ENCODE data around the gene ANKRD65. TPM values are rescaled to one million over a fixed set of nuclear protein-coding genes. Genes with fewer than 3 reads are reported as not detected.

Gene ANKRD65
- total RNA-seq, 2 experiments from 2014 or later, result not detected

Other genes starting within 250 kb of the ANKRD65 start
- gene TTLL10, start 247.4 kb downstream of the ANKRD65 start, total RNA-seq, result not detected
- gene TNFRSF18, start 214.7 kb downstream of the ANKRD65 start, total RNA-seq, result 10 to 100 TPM; 30.7 to 31.0 TPM
- gene TNFRSF4, start 207.1 kb downstream of the ANKRD65 start, total RNA-seq, result 100 to 1,000 TPM; 107 to 110 TPM
- 10 to 100 TPM; 74.7 to 79.5 TPM for gene SDF4, start 189.3 kb downstream of the ANKRD65 start, total RNA-seq
- gene B3GALT6, start 189.0 kb downstream of the ANKRD65 start, total RNA-seq, result 1 to 10 TPM; 8.7 to 9.9 TPM
- gene C1QTNF12, start 174.6 kb downstream of the ANKRD65 start, total RNA-seq, result 1 to 10 TPM; 6.0 to 7.8 TPM
- gene UBE2J2, start 147.4 kb downstream of the ANKRD65 start, total RNA-seq, result 10 to 100 TPM; 48.5 to 49.7 TPM
- gene SCNN1D, start 140.8 kb downstream of the ANKRD65 start, total RNA-seq, result 1 to 10 TPM; 5.6 to 7.6 TPM
- gene ACAP3, start 113.3 kb downstream of the ANKRD65 start, total RNA-seq, result 10 to 100 TPM; 24.1 to 25.3 TPM
- gene PUSL1, start 112.7 kb downstream of the ANKRD65 start, total RNA-seq, result 10 to 100 TPM; 17.0 to 17.6 TPM
- gene INTS11, start 96.6 kb downstream of the ANKRD65 start, total RNA-seq, result 100 to 1,000 TPM; 117 to 118 TPM
- gene CPTP, start 96.5 kb downstream of the ANKRD65 start, total RNA-seq, result 1 to 10 TPM; 5.6 to 5.7 TPM
- gene TAS1R3, start 90.0 kb downstream of the ANKRD65 start, total RNA-seq, result under 1 TPM; 0.10 to 0.14 TPM
- gene DVL1, start 71.9 kb downstream of the ANKRD65 start, total RNA-seq, result 10 to 100 TPM; 33.4 to 35.0 TPM
- under 1 TPM; 0.54 to 0.57 TPM for gene MXRA8, start 62.7 kb downstream of the ANKRD65 start, total RNA-seq
- gene AURKAIP1, start 46.1 kb downstream of the ANKRD65 start, total RNA-seq, result 100 to 1,000 TPM; 108 TPM
- gene CCNL2, start 21.9 kb downstream of the ANKRD65 start, total RNA-seq, result 100 to 1,000 TPM in 1 of 2 experiments, 10 to 100 TPM in 1; 97.7 to 108 TPM
- 100 to 1,000 TPM; 103 to 107 TPM for gene MRPL20, start 14.0 kb downstream of the ANKRD65 start, total RNA-seq
- under 1 TPM; 0.72 to 0.74 TPM for gene VWA1, start 14.4 kb upstream of the ANKRD65 start, total RNA-seq
- gene ATAD3C, start 28.4 kb upstream of the ANKRD65 start, total RNA-seq, result under 1 TPM; 0.42 to 0.57 TPM
- gene ATAD3B, start 50.5 kb upstream of the ANKRD65 start, total RNA-seq, result 10 to 100 TPM; 32.7 to 38.7 TPM
- gene ATAD3A, start 90.9 kb upstream of the ANKRD65 start, total RNA-seq, result 10 to 100 TPM; 39.4 to 41.0 TPM
- not detected for gene TMEM240, start 119.3 kb upstream of the ANKRD65 start, total RNA-seq
- 10 to 100 TPM; 91.6 to 95.9 TPM for gene SSU72, start 153.6 kb upstream of the ANKRD65 start, total RNA-seq
- gene FNDC10, start 178.9 kb upstream of the ANKRD65 start, total RNA-seq, result 1 to 10 TPM in 1 of 2 experiments, under 1 TPM in 1; 0.94 to 1.2 TPM
- gene MIB2, start 194.2 kb upstream of the ANKRD65 start, total RNA-seq, result 10 to 100 TPM; 27.6 to 31.7 TPM
- gene MMP23B, start 210.9 kb upstream of the ANKRD65 start, total RNA-seq, result under 1 TPM; 0.64 to 0.99 TPM
- 10 to 100 TPM; 33.7 to 34.4 TPM for gene CDK11B, start 237.7 kb upstream of the ANKRD65 start, total RNA-seq